Panc1 (cell line): ENCODE results near the gene GTF2H3. TPM values are rescaled to one million over a fixed set of nuclear protein-coding genes. Genes with fewer than 3 reads are reported as not detected.

Experiments used
- ATAC-seq: fragments of 200-7000 bp; cut with Tn5 transposase; 2 replicates; pipeline ENCODE4 v1.9.1; 2020; ENCODE audit warnings: mild to moderate bottlenecking, moderate library complexity
- BruUV-seq: library from RNA; stranded (reverse); fragments of 400-500 nt; replicated peaks from 2 replicates; lab custom pipeline; 2021; lab: Mats Ljungman, UMichigan
- CTCF ChIA-PET: fragments of 300-600 bp; sonication (Branson Sonifier 250); formaldehyde crosslinking; loops from one replicate; lab custom pipeline; 2022; ENCODE audit warnings: antibody characterized with exemption; lab: Charles Lee
- POLR2A ChIA-PET: fragments of 300-600 bp; sonication (Branson Sonifier 250); formaldehyde crosslinking; loops from one replicate; lab custom pipeline; 2022; ENCODE audit warnings: antibody characterized with exemption; lab: Charles Lee
- DNase-seq: peaks from one replicate; pipeline ENCODE4 v3.0.0-alpha.2; 2010; ENCODE audit warnings: low read depth, low spot score
- H3K27ac ChIP-seq: 2 replicates; pipeline ENCODE4 v1.5.1; 2011; ENCODE audit warnings: mild to moderate bottlenecking, low read length, inconsistent platforms
- H3K27me3 ChIP-seq: fragments of 200-500 bp; sonication (Bioruptor generic); 2 replicates; pipeline ENCODE4 v1.6.0; 2014; ENCODE audit warnings: low read length, inconsistent platforms; ENCODE audit not compliant: control insufficient read depth, insufficient read depth
- H3K36me3 ChIP-seq: fragments of 200-500 bp; sonication (Bioruptor generic); 2 replicates; pipeline ENCODE4 v1.5.1; 2014; ENCODE audit warnings: inconsistent platforms, mild to moderate bottlenecking, low read length, moderate library complexity; ENCODE audit not compliant: control insufficient read depth, insufficient read depth
- H3K4me1 ChIP-seq: 2 replicates; pipeline ENCODE4 v1.5.1; 2011; ENCODE audit warnings: inconsistent platforms, mild to moderate bottlenecking, low read length, moderate library complexity; ENCODE audit not compliant: control insufficient read depth, insufficient read depth
- H3K4me3 ChIP-seq, 2 experiments: 2 replicates each; pipeline ENCODE4 v1.5.1; 2011 to 2012; ENCODE audit warnings: low read depth in 2 of 2, low read length in 2 of 2, mild to moderate bottlenecking in 2 of 2, inconsistent platforms in 1 of 2, moderate library complexity in 1 of 2
- H3K9me3 ChIP-seq: fragments of 200-500 bp; sonication (Bioruptor generic); 2 replicates; pipeline ENCODE4 v1.5.1; 2014; ENCODE audit warnings: low read depth, mild to moderate bottlenecking, inconsistent platforms, low read length, moderate library complexity; ENCODE audit not compliant: control insufficient read depth, insufficient read depth
- CTCF ChIP-seq: fragments of 450-650 bp; IDR thresholded peaks from 2 replicates; pipeline ENCODE4 v1.5.1; 2017; ENCODE audit warnings: mild to moderate bottlenecking
- POLR2AphosphoS5 ChIP-seq: IDR thresholded peaks from 2 replicates; pipeline ENCODE4 v1.6.1; 2012; ENCODE audit warnings: mild to moderate bottlenecking, low read depth, low read length, moderate library complexity
- REST ChIP-seq, 2 experiments: IDR thresholded peaks; 2 replicates each; pipeline ENCODE4 v1.6.1; 2011 to 2012; ENCODE audit warnings: low read depth in 2 of 2, control low read depth in 1 of 2, low read length in 1 of 2, mild to moderate bottlenecking in 1 of 2, moderate library complexity in 1 of 2; ENCODE audit not compliant: insufficient read depth in 1 of 2
- SIN3A ChIP-seq: IDR thresholded peaks from 2 replicates; pipeline ENCODE4 v1.6.1; 2012; ENCODE audit warnings: low read depth, mild to moderate bottlenecking, low read length, moderate library complexity, borderline replicate concordance; ENCODE audit not compliant: insufficient read depth
- TCF7L2 ChIP-seq: IDR thresholded peaks from 2 replicates; pipeline ENCODE4 v1.6.1; 2011; ENCODE audit warnings: mild to moderate bottlenecking, low read depth, low read length, inconsistent platforms
- in situ Hi-C: cut with HindIII; loops from 2 replicates; pipeline ENCODE4 v1.10.0; 2016; ENCODE audit warnings: low sequenced_read_pairs, low pct_unique_long_range_greater_than_20kb
- intact Hi-C: fragments of 100-400 bp; cut with micrococcal nuclease; formaldehyde crosslinking; loops from one replicate; pipeline ENCODE4 v1.10.0; 2022; ENCODE audit not compliant: unreplicated experiment
- total RNA-seq: library from RNA; stranded (reverse); gene quantifications from one replicate; pipeline ENCODE4 v1.2.1, GENCODE V29; 2021; ENCODE audit not compliant: unreplicated experiment

GTF2H3 gene
- total RNA-seq, 1 experiment from 2014 or later = 40.7 TPM

- Histone ChIP-seq H3K36me3 (no peaks in the 10 kb centered on the region), H3K27ac (no peak overlapping the region), H3K4me1 (no peaks in the 10 kb centered on the region), H3K9me3 (no peaks in the 10 kb centered on the region), H3K27me3 (no peaks in the 10 kb centered on the region), H3K4me3 (no peak overlapping the region)
- ATAC-seq (no peak), DNase-seq (no peak)
- intact Hi-C loops = no loop called here
- ChIA-PET POLR2A (interaction anchor here (0.7 kb wide), 1 partner anchor 248 kb away, joined by 7 read pairs; no protein-coding TSS in a partner anchor), CTCF (no interaction called here)
- no TSS peak for BruUV-seq
- in situ Hi-C loops = no loop called here
- TF ChIP-seq REST (IDR thresholded peaks at IDR 0.05; ENCODE audit: insufficient read depth in 1 of 2, low read depth in 2 of 2, low read length in 1 of 2) (no peak), POLR2AphosphoS5 (no peak), CTCF (no peak), SIN3A (no peak), TCF7L2 (no peak)
Observed at GRCh38 chr12:123678981-123679380, 45.4 kb downstream of the GTF2H3 start.

GRCh38 chr12:123681605-123682004 is 48.0 kb downstream of the GTF2H3 start:
- Histone ChIP-seq H3K36me3 (no peaks in the 10 kb centered on the region), H3K9me3 (no peaks in the 10 kb centered on the region), H3K27me3 (no peaks in the 10 kb centered on the region), H3K4me3 (no peak overlapping the region), H3K27ac (no peak overlapping the region), H3K4me1 (no peaks in the 10 kb centered on the region)
- POLR2A ChIA-PET = no interaction called here
- TF ChIP-seq REST (IDR thresholded peaks at IDR 0.05; ENCODE audit: insufficient read depth in 1 of 2, low read depth in 2 of 2, low read length in 1 of 2) = no peak
- TF ChIP-seq TCF7L2 = no peak
- TF ChIP-seq CTCF = no peak
- TF ChIP-seq POLR2AphosphoS5 = no peak
- no peak for TF ChIP-seq SIN3A
- no TSS peak for BruUV-seq
- intact Hi-C loops = no loop called here
- no peak for DNase-seq
- no peak for ATAC-seq
- in situ Hi-C loops = no loop called here
- CTCF ChIA-PET = no interaction called here
